ENCODE measurements around the gene HSPBP1. TPM values are rescaled to one million over a fixed set of nuclear protein-coding genes. Genes with fewer than 3 reads are reported as not detected.

Gene HSPBP1
- total and polyA plus RNA-seq, 4 donors = 19.3 to 62.2 (median 51.7) TPM

DNA sequence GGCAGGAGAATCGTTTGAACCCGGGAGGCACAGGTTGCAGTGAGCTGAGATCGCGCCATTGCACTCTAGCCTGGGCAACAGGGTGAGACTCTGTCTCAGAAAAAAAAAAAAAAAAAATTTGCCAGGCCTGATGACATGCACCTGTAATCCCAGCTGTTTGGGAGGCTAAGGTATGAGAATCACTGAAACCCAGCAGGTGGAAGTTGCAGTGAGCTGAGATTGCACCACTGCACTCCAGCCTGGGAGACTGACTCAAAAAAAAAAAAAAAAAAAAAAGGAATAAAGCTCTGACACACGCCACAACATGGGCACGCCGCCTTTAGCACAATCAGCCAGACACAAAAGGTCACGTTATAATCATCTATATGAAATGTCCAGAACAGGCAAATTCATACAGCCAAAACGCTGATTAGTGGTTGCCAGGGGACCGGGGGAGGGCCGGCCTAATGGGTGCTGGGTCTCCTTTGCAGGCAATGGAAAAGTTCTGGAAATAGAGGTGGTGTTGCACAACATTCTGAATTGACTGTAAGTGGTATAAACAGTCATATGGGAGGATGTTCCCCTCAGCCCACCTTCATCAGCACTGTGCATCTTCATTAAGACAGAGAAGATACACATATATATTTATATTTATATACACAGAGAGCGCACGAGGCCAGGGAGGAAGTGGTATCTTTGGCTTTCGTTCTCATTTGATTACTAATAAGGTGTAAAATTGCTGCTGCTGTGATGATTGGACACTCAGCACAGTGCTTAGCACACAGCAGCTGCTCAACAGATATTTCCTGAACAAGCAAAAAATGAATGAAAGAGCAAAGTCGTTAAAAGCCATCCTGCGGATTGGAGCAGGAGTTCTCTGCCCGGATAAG, 3.8 kb downstream of the HSPBP1 start:
- no peak for TF ChIP-seq CTCF (IDR thresholded peaks at IDR 0.05; ENCODE audit: control extremely low read depth, extremely low read depth)
- Histone ChIP-seq H3K4me3 (no peak overlapping the region), H3K27ac (ENCODE audit: low read depth in 1 of 2, low read length in 1 of 2) (no peak overlapping the region), H3K27me3 (ENCODE audit: control insufficient read depth in 3 of 3, insufficient read depth in 3 of 3, low read length in 2 of 3) (no peaks in the 10 kb centered on the region), H3K4me1 (ENCODE audit: control insufficient read depth in 5 of 5, insufficient read depth in 5 of 5, low read length in 5 of 5) (peaks cover 3 to 15% (median 6%) of the 10 kb centered on the region in 5 donors), H3K9me3 (ENCODE audit: control insufficient read depth in 4 of 4, insufficient read depth in 3 of 4, low read length in 3 of 4) (no peaks in the 10 kb centered on the region), H3K9ac (ENCODE audit: insufficient read depth in 1 of 2, low read length in 2 of 2) (no peak overlapping the region), H3K36me3 (ENCODE audit: control insufficient read depth in 4 of 4, insufficient read depth in 4 of 4, low read length in 4 of 4) (peaks cover 3 to 34% (median 8%) of the 10 kb centered on the region in 4 donors)
- ATAC-seq (ENCODE audit: insufficient read depth, low FRiP score) = no peak
- DNase-seq = no peak
- 78 to 85% methylated on average over 17 of the region's 17 CpGs for WGBS, 2 donors

DNA sequence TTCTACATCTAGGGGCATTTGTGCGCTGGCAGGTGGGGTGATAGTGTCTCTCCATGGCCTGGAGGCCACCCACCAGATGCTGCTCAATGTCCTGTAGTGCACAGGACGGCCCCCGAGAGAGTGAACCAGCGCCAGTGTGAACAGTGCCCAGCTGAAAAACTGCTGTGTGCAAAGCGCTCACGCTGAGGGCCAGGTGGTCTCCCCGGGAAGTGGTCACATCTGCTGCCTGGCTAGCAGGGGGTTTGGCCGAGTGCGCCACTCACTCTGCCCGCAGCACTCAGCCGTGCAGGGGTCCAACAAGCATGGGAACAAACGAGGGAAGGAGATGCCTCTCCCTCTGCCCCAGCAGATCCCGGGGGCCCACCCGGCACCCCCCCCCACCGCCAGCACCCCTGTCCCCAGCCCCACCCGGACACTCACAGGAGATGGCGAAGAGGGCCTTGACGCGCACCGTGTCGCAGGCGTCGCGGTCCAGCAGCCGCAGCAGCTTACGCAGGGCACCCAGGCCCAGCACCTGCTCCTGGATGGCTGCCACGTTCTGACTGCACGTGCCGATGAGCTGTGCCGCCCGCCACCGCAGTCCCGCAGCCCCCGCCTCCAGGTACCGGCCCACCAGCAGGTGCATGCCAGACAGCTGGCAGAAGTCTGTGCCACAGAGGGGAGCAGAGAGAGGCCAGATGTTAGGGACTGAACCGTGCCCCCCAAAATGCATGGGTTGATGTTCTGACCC, 5.8 kb downstream of the HSPBP1 start:
- H3K4me1 ChIP-seq (ENCODE audit: control insufficient read depth in 5 of 5, insufficient read depth in 5 of 5, low read length in 5 of 5) = peaks cover 0 to 3% (median 2%) of the 10 kb centered on the region in 5 donors
- no peaks in the 10 kb centered on the region for H3K9me3 ChIP-seq (ENCODE audit: control insufficient read depth in 4 of 4, insufficient read depth in 3 of 4, low read length in 3 of 4)
- no peak for TF ChIP-seq CTCF (IDR thresholded peaks at IDR 0.05; ENCODE audit: control extremely low read depth, extremely low read depth)
- H3K9ac ChIP-seq (ENCODE audit: insufficient read depth in 1 of 2, low read length in 2 of 2) = no peak overlapping the region
- no peak for ATAC-seq (ENCODE audit: insufficient read depth, low FRiP score)
- WGBS, 2 donors = 95 to 98% methylated on average over 35 to 36 of the region's 36 CpGs
- DNase-seq = no peak
- no peak overlapping the region for H3K4me3 ChIP-seq
- no peaks in the 10 kb centered on the region for H3K27me3 ChIP-seq (ENCODE audit: control insufficient read depth in 3 of 3, insufficient read depth in 3 of 3, low read length in 2 of 3)
- H3K36me3 ChIP-seq (ENCODE audit: control insufficient read depth in 4 of 4, insufficient read depth in 4 of 4, low read length in 4 of 4) = peaks cover 3 to 41% (median 13%) of the 10 kb centered on the region in 4 donors
- H3K27ac ChIP-seq (ENCODE audit: low read depth in 1 of 2, low read length in 1 of 2) = no peak overlapping the region

DNA sequence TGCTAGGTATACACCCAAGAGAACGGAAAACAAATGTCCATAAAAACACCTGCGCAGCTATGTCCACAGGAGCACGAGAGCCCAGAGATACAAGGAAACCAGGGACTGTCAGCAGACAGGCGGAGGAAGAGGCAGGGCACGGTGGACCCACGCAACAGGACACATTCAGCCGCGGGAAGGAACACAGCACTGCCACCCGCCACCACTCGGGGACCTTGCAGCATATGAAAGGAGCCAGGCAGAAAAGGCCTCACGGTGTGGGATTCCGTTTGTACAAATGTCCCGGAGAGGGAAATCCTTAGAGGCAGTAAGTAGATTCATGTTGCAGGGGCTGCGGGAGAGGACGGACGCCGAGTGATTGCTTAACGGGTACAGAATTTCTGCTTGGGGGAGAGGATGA, 7.8 kb downstream of the HSPBP1 start:
- no peak for ATAC-seq (ENCODE audit: insufficient read depth, low FRiP score)
- Histone ChIP-seq H3K4me3 (no peak overlapping the region), H3K27me3 (ENCODE audit: control insufficient read depth in 3 of 3, insufficient read depth in 3 of 3, low read length in 2 of 3) (no peaks in the 10 kb centered on the region), H3K4me1 (ENCODE audit: control insufficient read depth in 5 of 5, insufficient read depth in 5 of 5, low read length in 5 of 5) (no peaks in the 10 kb centered on the region), H3K9ac (ENCODE audit: insufficient read depth in 1 of 2, low read length in 2 of 2) (no peak overlapping the region), H3K9me3 (ENCODE audit: control insufficient read depth in 4 of 4, insufficient read depth in 3 of 4, low read length in 3 of 4) (no peaks in the 10 kb centered on the region), H3K36me3 (ENCODE audit: control insufficient read depth in 4 of 4, insufficient read depth in 4 of 4, low read length in 4 of 4) (peaks cover 3 to 34% (median 13%) of the 10 kb centered on the region in 4 donors), H3K27ac (ENCODE audit: low read depth in 1 of 2, low read length in 1 of 2) (no peak overlapping the region)
- no peak for TF ChIP-seq CTCF (IDR thresholded peaks at IDR 0.05; ENCODE audit: control extremely low read depth, extremely low read depth)
- WGBS, 2 donors = 94 to 96% methylated on average over 18 of the region's 18 CpGs
- no peak for DNase-seq
